Hematopoietic multipotent progenitor cell treated with erythropoietin and hydrocortisone succinate and interleukin-3 and kit ligand, for 8 days (in vitro differentiated cells): ENCODE data around the gene MUTYH.
A peak's percentile ranks its signal among the peaks of the same experiment; 100 is the strongest.
"Not testable (repeated sequence)": the region's sequence is repeated elsewhere in the genome, so short reads cannot be mapped to it uniquely, and the experiment has no call there.

ENCODE experiments used
- DNase-seq: peaks from one replicate; pipeline ENCODE4 v3.0.0-alpha.2; 2015

Gene MUTYH

GRCh38 chr1:45339789-45340558 is at the start of gene MUTYH, which contains the start of gene TOE1:
MUTYH (minus strand) TSS chr1:45340440; CDS start chr1:45334505, 5,935 bp downstream.
TOE1 (plus strand) TSS chr1:45340170; CDS start chr1:45340253, 83 bp downstream.
- peak; percentile 92 for DNase-seq

DNA sequence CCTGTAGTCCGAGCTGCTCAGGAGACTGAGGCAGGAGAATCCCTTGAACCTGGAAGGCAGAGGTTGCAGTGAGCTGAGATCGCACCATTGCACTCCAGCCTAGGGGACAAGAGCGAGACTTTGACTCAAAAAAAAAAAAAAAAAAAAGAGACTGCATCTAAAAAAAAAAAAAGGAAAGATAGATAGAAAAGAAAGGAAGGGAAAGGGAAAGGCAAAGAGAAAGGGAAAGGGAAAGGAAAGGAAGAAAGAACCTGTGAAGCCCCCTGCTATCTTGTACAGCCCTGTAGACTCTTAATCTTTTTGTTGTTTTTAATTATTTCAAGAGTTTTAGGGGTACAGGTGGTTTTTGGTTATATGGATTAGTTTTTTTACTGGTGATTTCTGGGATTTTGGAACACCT is 46.0 kb upstream of the MUTYH start:
- no peak for DNase-seq

GRCh38 chr1:45385302-45385701 is 45.1 kb upstream of the MUTYH start:
- DNase-seq = no peak

- DNase-seq = not testable (repeated sequence)
Measured at GRCh38 chr1:45384213-45384612, 44.0 kb upstream of the MUTYH start.

- DNase-seq = no peak
Measured at GRCh38 chr1:45383191-45383590, 43.0 kb upstream of the MUTYH start.

DNA sequence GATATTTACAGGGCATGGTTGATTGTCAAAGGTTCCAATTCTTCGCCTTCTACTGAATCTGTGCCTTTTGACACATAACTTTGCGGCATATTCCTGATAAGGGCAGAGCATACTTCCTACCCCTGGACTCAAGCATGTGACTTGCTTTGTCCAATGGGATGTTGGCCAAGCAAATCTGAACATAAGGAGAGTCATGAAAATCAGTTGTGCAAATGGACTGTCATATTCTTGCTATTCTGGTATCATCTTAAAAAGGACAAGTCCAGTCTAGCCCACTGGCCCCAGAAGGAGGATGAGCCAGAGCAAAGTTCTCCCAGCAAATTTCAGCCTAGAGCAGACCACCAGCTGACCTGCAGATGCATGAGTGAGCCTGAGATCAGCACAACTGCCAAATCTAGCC is 41.0 kb upstream of the MUTYH start:
- no peak for DNase-seq

DNA sequence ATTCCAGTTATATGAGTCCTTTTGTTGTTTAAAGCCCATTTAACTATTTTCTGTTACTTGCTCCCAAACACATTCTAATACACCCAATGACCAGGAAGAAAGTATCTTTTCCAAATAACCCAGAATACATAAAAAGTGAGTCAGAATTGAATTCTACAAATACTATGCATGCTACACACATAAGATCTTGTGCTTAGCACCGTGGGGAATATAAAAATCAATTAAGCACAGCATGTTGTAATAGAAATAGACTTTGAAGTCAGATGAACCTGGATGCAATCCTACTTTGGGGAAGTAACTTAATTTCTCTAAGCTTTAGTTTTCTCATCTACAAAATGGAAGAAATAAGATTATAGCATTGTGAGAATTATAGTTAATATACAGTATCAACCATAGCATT is 40.5 kb upstream of the MUTYH start:
- no peak for DNase-seq

GRCh38 chr1:45380125-45380524 is 39.9 kb upstream of the MUTYH start:
- no peak for DNase-seq

GRCh38 chr1:45379524-45379923 is 39.3 kb upstream of the MUTYH start:
- no peak for DNase-seq

DNA sequence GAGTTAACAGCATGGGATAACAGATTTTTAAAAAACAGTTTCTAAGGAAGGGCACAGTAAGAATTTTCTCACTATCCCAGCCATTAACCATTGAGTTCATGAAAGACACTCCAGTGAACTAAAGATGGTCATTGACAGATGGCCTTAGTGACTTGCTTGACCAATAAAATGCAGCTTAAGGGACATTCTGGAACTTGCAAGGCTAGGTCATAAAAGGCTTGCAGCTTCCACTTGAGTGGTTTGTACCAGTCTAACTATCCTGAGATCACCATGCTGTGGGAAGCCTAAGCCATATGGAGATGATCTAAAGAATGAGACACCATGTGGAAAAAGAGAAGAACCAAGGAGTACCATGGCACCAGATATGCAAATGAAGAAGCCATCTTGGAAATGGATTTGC is 37.9 kb upstream of the MUTYH start:
- no peak for DNase-seq

DNA sequence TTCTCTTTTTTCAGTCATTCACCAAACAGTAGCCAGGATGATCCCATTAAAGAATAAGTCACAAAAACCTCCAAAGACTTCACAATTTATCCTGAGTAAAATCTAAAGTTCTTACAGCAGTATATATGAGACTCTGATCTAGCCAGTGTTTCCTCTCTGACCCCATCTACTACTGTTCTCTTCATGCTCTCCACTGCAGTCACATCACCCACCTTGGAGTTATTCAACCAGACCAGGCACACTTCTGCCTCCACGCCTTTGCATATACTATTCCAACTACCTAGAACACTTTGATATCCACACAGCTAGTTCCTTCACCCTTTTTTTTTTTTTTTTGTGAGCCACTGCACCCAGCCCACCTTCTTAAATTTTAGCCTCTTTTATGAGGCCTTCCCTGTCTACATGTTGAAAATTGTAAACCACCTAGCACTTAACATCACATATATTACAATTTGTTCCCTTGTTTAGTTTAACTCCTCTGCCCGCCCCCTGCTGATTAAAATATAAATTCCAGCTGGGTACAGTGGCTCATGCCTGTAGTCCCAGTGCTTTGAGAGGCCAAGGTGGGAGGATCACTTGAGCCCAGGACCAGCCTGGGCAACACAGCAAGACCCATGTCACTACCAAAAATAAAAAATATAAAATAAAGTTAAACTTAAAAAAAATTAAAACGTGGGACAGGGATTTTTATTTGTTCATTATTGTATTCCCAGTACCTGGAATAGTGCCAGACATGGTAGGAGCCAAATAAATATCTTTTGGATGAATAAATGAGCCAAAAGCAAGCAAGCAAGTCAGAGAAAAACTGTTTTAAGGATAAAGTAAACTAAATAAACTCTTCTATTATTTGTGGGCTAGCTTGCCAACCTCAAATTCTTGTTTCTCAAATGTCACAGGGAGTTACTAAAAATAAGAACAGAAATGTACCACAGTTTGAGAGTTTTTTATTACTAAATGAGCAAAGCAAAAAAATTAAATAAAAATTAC is 35.2 kb upstream of the MUTYH start:
- peak; percentile 22 for DNase-seq

DNA sequence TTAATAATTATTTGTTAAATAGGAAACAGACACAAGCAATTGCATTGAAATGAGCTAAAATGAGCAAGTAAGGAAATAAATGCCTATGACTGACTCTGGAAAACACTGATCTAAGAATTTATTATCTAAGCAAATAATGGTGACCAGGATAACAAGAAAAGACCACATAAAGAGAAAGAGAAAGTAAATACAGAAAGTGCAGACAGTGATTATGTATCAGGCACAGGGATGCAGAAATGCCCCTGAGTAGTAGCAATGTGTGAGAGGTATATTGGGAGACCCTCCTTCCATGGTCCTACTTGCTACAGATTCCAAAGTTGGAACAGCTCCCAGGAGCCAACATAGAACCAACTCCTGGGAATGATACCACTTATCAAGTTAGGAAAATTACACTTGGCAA is 33.3 kb upstream of the MUTYH start:
- DNase-seq = no peak

- DNase-seq = no peak
Measured at GRCh38 chr1:45370575-45370974, 30.3 kb upstream of the MUTYH start.

- no peak for DNase-seq
Measured at GRCh38 chr1:45365051-45365450, 24.8 kb upstream of the MUTYH start.

- DNase-seq = no peak
Measured at GRCh38 chr1:45364294-45364693, 24.1 kb upstream of the MUTYH start.

GRCh38 chr1:45360981-45361380 is 20.7 kb upstream of the MUTYH start:
- not testable (repeated sequence) for DNase-seq

- DNase-seq = peak; percentile 74
Measured at GRCh38 chr1:45359882-45360513, 19.8 kb upstream of the MUTYH start.

DNA sequence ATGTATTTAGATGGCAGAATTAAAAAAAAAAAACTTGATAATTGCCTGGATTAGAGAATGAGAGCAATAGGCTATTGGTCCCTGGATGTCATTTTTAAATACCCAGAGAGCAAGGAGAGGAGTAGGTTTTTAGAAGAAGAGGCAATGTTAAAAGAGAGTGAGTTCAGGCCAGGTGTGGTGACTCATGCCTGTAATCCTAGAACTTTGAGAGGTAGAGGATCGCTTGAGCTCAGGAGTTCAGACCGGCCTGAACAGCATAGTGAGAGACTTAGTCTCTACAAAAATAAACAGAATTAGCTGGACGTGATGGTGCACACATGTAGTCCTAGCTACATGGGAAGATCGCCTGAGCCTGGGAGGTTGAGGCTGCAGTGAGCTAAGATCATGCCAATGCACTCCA is 15.9 kb upstream of the MUTYH start:
- DNase-seq = no peak

- no peak for DNase-seq
Measured at GRCh38 chr1:45355683-45356082, 15.4 kb upstream of the MUTYH start.

- DNase-seq = no peak
Measured at GRCh38 chr1:45354838-45355237, 14.6 kb upstream of the MUTYH start.

- no peak for DNase-seq
Measured at GRCh38 chr1:45353685-45354084, 13.4 kb upstream of the MUTYH start.

- no peak for DNase-seq
Measured at GRCh38 chr1:45351508-45351907, 11.3 kb upstream of the MUTYH start.

- DNase-seq = no peak
Measured at GRCh38 chr1:45348966-45349677, 8.9 kb upstream of the MUTYH start.
